Sigmoid colon (tissue), 4 donors: ENCODE results near the gene PADI1.

Experiments
- POLR2A ChIP-seq, 2 donors: fragments of 450-650 bp; IDR thresholded peaks; one replicate each; pipeline ENCODE4 v1.6.1; 2016; ENCODE audit warnings: antibody characterized with exemption in 2 of 2, mild to moderate bottlenecking in 2 of 2, moderate library complexity in 2 of 2
- POLR2AphosphoS5 ChIP-seq, 4 donors: sonication (generic); formaldehyde crosslinking; IDR thresholded peaks; one replicate each; pipeline ENCODE4 v1.6.1; 2017; ENCODE audit warnings: antibody characterized with exemption in 4 of 4
- TF ChIP-seq, protein P1 (sequence below), 4 experiments: fragments of 450-650 bp in 3 of 4; fragments of 200-600 bp in 1 of 4; IDR thresholded peaks; one replicate each; pipeline ENCODE4 v1.5.1; 2016 to 2019; ENCODE audit warnings: antibody characterized with exemption in 4 of 4, mild to moderate bottlenecking in 3 of 4, moderate library complexity in 2 of 4

DNA sequence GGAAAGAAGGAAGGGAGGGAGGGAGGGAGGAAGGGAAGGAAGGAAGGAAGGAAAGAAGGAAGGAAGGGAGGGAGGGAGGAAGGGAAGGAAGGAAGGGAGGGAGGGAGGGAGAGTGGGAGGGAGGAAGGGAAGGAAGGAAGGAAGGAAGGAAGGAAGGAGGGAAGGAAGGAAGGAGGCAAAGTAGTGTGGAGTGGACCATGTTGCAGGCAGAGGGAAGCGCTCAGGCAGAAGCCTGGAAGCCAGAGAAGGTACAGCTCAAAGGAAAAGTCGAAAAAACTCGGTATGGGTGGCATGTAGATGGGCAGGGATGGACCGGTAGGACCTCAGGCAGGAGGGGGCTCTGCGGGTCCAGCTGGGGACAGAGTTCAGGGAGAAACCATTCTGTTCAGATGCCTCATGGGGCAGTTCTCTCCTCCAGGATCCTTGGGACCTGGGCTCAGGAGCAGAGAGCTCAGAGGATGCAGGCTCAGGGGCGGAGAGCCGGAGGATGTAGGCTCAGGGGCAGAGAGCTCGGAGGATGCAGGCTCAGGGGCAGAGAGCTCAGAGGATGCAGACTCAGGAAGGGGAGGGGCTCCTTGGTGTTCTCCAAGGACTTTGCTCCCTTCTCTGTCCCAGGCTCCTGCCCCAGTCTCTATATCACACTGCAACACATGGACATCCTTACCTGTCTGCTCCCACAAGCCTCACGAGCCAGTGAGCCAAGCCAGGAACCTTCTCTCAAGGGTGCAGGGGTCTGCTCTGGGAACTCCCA, 30.4 kb downstream of the PADI1 start:
- TF ChIP-seq POLR2AphosphoS5 (IDR thresholded peaks at IDR 0.05) = no peak
- no peak for TF ChIP-seq POLR2A (IDR thresholded peaks at IDR 0.05)
- TF ChIP-seq, protein P1, sequence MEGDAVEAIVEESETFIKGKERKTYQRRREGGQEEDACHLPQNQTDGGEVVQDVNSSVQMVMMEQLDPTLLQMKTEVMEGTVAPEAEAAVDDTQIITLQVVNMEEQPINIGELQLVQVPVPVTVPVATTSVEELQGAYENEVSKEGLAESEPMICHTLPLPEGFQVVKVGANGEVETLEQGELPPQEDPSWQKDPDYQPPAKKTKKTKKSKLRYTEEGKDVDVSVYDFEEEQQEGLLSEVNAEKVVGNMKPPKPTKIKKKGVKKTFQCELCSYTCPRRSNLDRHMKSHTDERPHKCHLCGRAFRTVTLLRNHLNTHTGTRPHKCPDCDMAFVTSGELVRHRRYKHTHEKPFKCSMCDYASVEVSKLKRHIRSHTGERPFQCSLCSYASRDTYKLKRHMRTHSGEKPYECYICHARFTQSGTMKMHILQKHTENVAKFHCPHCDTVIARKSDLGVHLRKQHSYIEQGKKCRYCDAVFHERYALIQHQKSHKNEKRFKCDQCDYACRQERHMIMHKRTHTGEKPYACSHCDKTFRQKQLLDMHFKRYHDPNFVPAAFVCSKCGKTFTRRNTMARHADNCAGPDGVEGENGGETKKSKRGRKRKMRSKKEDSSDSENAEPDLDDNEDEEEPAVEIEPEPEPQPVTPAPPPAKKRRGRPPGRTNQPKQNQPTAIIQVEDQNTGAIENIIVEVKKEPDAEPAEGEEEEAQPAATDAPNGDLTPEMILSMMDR (IDR thresholded peaks at IDR 0.05) = no peak
